Heart left ventricle (tissue), 16 donors: Measurements from ENCODE around the gene VDAC1. TPM values are rescaled to one million over a fixed set of nuclear protein-coding genes. Genes with fewer than 3 reads are reported as not detected.

ENCODE experiments used
- ATAC-seq, 4 donors: fragments of 200-7000 bp; cut with Tn5 transposase; one replicate each; pipeline ENCODE4 v1.9.1; 2020 to 2022; ENCODE audit warnings: moderate library complexity in 4 of 4, mild to moderate bottlenecking in 3 of 4, moderate number of reproducible peaks in 1 of 4
- DNase-seq, 5 donors: peaks; one replicate each; pipeline ENCODE4 v3.0.0-alpha.2; 2020
- H3K27ac ChIP-seq, 12 donors: fragments of 200-600 bp; sonication (generic) in 4 of 12; one replicate each; pipeline versions ENCODE4 v1.5.0 to v1.8.0; 2016 to 2022; ENCODE audit warnings: mild to moderate bottlenecking in 2 of 12
- H3K27me3 ChIP-seq, 9 donors: fragments of 200-600 bp; sonication (generic) in 2 of 9; one replicate each; pipeline versions ENCODE4 v1.5.1 to v1.8.0; 2016 to 2022; ENCODE audit warnings: mild to moderate bottlenecking in 3 of 9
- H3K36me3 ChIP-seq, 9 donors: fragments of 200-600 bp; sonication (generic) in 2 of 9; one replicate each; pipeline versions ENCODE4 v1.5.0 to v1.8.0; 2018 to 2022; ENCODE audit warnings: mild to moderate bottlenecking in 2 of 9
- H3K4me1 ChIP-seq, 12 donors: fragments of 200-600 bp; sonication (generic) in 4 of 12; one replicate each; pipeline versions ENCODE4 v1.5.0 to v1.8.0; 2016 to 2022; ENCODE audit warnings: mild to moderate bottlenecking in 3 of 12
- H3K4me3 ChIP-seq, 12 donors: fragments of 200-600 bp; sonication (generic) in 4 of 12; one replicate each; pipeline versions ENCODE4 v1.5.0 to v1.8.0; 2017 to 2022; ENCODE audit warnings: mild to moderate bottlenecking in 9 of 12, moderate library complexity in 4 of 12
- H3K9me3 ChIP-seq, 12 donors: fragments of 200-600 bp; sonication (generic) in 4 of 12; one replicate each; pipeline versions ENCODE4 v1.5.0 to v1.8.0; 2016 to 2022; ENCODE audit warnings: mild to moderate bottlenecking in 1 of 12
- POLR2A ChIP-seq, 2 donors: fragments of 450-650 bp; IDR thresholded peaks; one replicate each; pipeline ENCODE4 v1.6.1; 2017; ENCODE audit warnings: antibody characterized with exemption in 2 of 2, mild to moderate bottlenecking in 2 of 2, moderate library complexity in 2 of 2
- WGBS, 4 donors: extraction: QIAGEN DNeasy Blood & Tissue Kit in 2 of 4; methylation state at CpG; one replicate each; pipeline versions ENCODE4 v1.1.5 to v1.1.7; 2013 to 2018; 5-methylcytosine and 5-hydroxymethylcytosine counted together
- intact Hi-C, 10 donors: fragments of 100-400 bp; cut with DNase I; formaldehyde crosslinking; loops; one replicate each; pipeline versions ENCODE4 v1.11.1 to v1.14.2; 2022
- polyA plus RNA-seq, 2 donors: library from polyadenylated mRNA; stranded (reverse); fragments of 200-250 nt; gene quantifications; one replicate each; pipeline ENCODE4 v1.2.3, GENCODE V29; 2013
- total RNA-seq, 9 donors: library from RNA; depleted of rRNA in 2 of 9; stranded (reverse); fragments of >200 nt in 2 of 9; fragmentation: NEBNext Ultra II Directional in 3 of 9; extraction: Animal tissue kit (Norgen Biotek cat#: 25700) in 3 of 9; gene quantifications; one replicate each; pipeline versions ENCODE4 v1.1.0 to v1.2.4, GENCODE V29; 2016 to 2023
- TF ChIP-seq, protein P1 (sequence below), 12 donors: fragments of 200-600 bp; sonication (generic) in 4 of 12; IDR thresholded peaks; one replicate each; pipeline versions ENCODE4 v1.5.0 to v1.8.0; 2018 to 2022; ENCODE audit warnings: antibody characterized with exemption in 12 of 12, mild to moderate bottlenecking in 5 of 12
- donor health status: ischemic (EF 13 %, LVEDD 7.1; RV severe dilation, severe dysfunction).
- donor health status: healthy with polysubstance abuse.
- donor health status: DM: no; HTN: yes; CAD: no.
- donor health status: DM: no; HTN: no; CAD: no.
- donor health status: ischemic (EF 25% LVEDD 6.9; RV normal size, moderate dysfunction).
- donor health status: ischemic (EF 25% LVEDD 5.7; RV mildly dilated, moderate dysfunction).
- donor health status: healthy.
- donor health status: DM: yes; HTN: yes; CAD: no.
- donor health status: ischemic (EF 35%, LVEDD 5.7; RV mildly dilated, moderate dysfunction).
- donor health status: nonischemic (EF 11% LVEDD 7.7; RV severe dilation, severe dysfunction).
- donor health status: DM: yes; HTN: yes; CAD: no.
- donor health status: PGD.
- donor health status: ischemic (EF 29% LVEDD 5.4; RV normal size, mild dysfunction).
- donor health status: nonischemic (EF 23%, LVEDD 6.1; RV moderate dilation, normal function).

VDAC1 gene
- total and polyA plus RNA-seq, 11 donors = 379 to 596 (median 442) TPM

- WGBS, 4 donors = 72 to 90% (median 80%) methylated on average over 6 to 7 of the region's 7 CpGs
- no peaks in the 10 kb centered on the region for H3K36me3 ChIP-seq
- no peaks in the 10 kb centered on the region for H3K9me3 ChIP-seq
- no peak overlapping the region for H3K27ac ChIP-seq
- H3K4me1 ChIP-seq = peaks cover 0 to 8% (median 0%) of the 10 kb centered on the region in 12 donors
- ATAC-seq (no peak), DNase-seq (peak in 1 of 5 donors; percentile 7)
- no peaks in the 10 kb centered on the region for H3K27me3 ChIP-seq
- intact Hi-C loops = loop anchor here in 6 of 10 donors (2.0 to 10.0 kb wide), 7 partner anchors 69 to 833 kb away; no protein-coding TSS in a partner anchor
- TF ChIP-seq POLR2A (IDR thresholded peaks at IDR 0.05) = no peak
- TF ChIP-seq, protein P1, sequence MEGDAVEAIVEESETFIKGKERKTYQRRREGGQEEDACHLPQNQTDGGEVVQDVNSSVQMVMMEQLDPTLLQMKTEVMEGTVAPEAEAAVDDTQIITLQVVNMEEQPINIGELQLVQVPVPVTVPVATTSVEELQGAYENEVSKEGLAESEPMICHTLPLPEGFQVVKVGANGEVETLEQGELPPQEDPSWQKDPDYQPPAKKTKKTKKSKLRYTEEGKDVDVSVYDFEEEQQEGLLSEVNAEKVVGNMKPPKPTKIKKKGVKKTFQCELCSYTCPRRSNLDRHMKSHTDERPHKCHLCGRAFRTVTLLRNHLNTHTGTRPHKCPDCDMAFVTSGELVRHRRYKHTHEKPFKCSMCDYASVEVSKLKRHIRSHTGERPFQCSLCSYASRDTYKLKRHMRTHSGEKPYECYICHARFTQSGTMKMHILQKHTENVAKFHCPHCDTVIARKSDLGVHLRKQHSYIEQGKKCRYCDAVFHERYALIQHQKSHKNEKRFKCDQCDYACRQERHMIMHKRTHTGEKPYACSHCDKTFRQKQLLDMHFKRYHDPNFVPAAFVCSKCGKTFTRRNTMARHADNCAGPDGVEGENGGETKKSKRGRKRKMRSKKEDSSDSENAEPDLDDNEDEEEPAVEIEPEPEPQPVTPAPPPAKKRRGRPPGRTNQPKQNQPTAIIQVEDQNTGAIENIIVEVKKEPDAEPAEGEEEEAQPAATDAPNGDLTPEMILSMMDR (IDR thresholded peaks at IDR 0.05) = no peak
- no peak overlapping the region for H3K4me3 ChIP-seq
These were observed 61.3 kb downstream of the VDAC1 start for GRCh38 chr5:133943475-133943817.

DNA sequence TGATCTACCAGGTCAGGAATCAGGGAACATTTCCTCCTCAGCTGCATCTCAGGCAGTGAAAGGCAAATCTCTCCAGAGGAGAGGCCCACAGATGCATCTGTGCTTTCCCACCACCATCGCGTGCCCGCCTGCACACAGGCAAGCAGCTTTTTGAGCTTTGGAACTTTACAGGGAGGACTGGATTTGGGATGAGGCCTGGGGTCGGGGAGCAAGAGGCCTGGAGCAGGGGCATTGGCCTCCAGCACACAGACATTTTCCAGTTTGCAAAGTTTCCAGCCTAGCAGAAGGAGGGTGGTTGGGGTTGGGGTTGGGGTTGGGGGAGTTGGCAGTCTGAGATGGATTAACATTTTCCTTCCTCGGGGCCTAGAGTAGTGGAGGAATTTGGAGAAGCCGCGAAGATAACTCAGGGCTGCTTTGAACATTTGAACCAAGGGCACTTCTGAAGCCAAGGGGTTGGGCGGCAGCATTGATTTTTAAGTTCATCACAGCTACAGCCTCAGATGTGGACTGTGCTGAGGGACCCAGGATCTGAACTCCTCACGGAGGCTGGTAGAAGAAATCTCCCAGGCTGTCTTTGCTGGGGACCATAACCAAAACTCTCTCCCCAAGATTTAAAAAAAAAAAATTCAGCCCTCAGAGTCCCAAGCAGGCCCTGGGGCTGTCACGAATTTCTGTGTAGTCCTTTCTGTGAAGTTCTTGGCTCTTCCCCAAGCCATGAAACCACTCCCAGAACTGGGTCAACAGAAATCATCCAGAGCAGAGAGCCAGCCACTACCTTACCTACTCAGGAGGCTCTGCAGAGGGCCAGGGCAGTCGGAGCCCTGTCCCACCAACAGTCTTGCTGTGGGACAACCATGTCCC lies 61.9 kb downstream of the VDAC1 start:
- peak in 2 of 4 donors; percentile 32 to 36 for ATAC-seq
- intact Hi-C loops = loop anchor here in 6 of 10 donors (2.0 to 10.0 kb wide), 7 partner anchors 68 to 832 kb away; no protein-coding TSS in a partner anchor
- TF ChIP-seq, protein P1 (IDR thresholded peaks at IDR 0.05) = no peak
- TF ChIP-seq POLR2A (IDR thresholded peaks at IDR 0.05) = no peak

DNA sequence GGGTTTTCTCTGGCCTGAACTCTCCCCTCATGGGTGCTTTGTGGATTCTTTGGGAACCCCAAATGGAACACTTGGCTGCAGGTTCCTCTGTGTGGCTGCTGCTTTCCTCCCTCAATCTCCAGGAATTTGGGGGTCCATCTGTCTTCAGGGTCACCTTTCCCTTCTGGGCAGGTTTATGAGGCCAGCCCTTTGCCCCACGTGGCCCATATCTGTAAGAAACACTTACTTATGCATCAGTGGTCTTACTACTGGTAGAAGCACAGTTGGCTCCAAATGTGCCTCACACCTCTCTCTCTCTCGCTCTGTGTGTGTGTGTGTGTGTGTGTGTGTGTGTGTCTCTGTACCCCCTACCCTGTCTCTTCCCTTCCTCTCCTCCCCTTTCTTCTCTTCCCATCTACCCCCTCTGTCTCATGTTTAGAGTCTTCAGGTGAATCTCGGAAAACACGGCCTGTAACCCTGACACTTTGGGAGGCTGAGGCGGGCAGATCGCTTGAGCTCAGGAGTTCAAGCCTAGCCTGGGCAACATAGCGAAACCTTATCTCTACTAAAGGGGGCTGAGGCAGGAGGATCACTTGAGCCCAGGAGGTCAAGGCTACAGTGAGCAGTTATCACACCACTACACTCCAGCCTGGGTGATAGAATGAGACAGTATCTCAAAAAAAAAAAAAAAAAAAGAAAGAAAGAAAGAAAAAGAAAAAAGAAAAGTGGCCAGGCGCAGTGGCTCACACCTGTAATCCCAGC lies 63.1 kb downstream of the VDAC1 start:
- Histone ChIP-seq H3K9me3 (no peaks in the 10 kb centered on the region), H3K4me3 (no peak overlapping the region), H3K36me3 (no peaks in the 10 kb centered on the region), H3K27me3 (no peaks in the 10 kb centered on the region), H3K4me1 (peaks cover 0 to 7% (median 0%) of the 10 kb centered on the region in 12 donors), H3K27ac (no peak overlapping the region)
- no peak for ATAC-seq
- DNase-seq = peak in 1 of 5 donors; percentile 4
- intact Hi-C loops = loop anchor here in 6 of 10 donors (2.0 to 10.0 kb wide), 7 partner anchors 67 to 831 kb away; no protein-coding TSS in a partner anchor
- WGBS, 4 donors = 91 to 94% (median 92%) methylated on average over 8 of the region's 8 CpGs
- TF ChIP-seq POLR2A (IDR thresholded peaks at IDR 0.05) = no peak
- TF ChIP-seq, protein P1 (IDR thresholded peaks at IDR 0.05) = no peak

More for the DNA sequence above, 61.9 kb downstream of the VDAC1 start:
- no peaks in the 10 kb centered on the region for H3K36me3 ChIP-seq
- no peaks in the 10 kb centered on the region for H3K9me3 ChIP-seq
- H3K27ac ChIP-seq = no peak overlapping the region
- H3K27me3 ChIP-seq = no peaks in the 10 kb centered on the region
- H3K4me3 ChIP-seq = no peak overlapping the region
- 77 to 80% (median 80%) methylated on average over 11 of the region's 11 CpGs for WGBS, 4 donors
- H3K4me1 ChIP-seq = peaks cover 0 to 8% (median 0%) of the 10 kb centered on the region in 12 donors
- DNase-seq = peak in 1 of 5 donors; percentile 10

DNA sequence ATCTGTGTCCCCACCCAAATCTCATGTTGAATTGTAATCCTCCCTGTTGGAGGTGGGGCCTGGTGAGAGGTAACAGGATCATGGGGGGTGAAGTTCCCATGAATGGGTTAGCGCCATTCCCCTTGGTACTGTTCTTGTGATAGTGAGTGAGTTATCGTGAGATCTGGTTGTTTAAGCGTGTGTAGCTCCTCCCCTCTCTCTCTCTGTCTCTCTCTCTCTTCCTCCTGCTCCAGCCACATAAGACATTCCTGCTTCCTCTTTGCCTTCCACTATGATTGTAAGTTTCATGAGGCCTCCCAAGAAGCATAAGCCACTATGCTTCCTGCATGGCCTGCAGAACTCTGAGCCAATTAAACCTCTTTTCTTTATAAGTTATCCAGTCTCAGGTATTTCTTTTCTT lies 65.1 kb downstream of the VDAC1 start:
- Histone ChIP-seq H3K36me3 (no peaks in the 10 kb centered on the region), H3K27me3 (no peaks in the 10 kb centered on the region), H3K4me1 (peaks cover 0 to 13% (median 0%) of the 10 kb centered on the region in 12 donors), H3K9me3 (no peaks in the 10 kb centered on the region), H3K4me3 (no peak overlapping the region), H3K27ac (no peak overlapping the region)
- intact Hi-C loops = loop anchor here in 7 of 10 donors (5.0 to 10.0 kb wide), 6 partner anchors 65 to 825 kb away; no protein-coding TSS in a partner anchor
- DNase-seq = no peak
- TF ChIP-seq, protein P1 (IDR thresholded peaks at IDR 0.05) = no peak
- no peak for TF ChIP-seq POLR2A (IDR thresholded peaks at IDR 0.05)
- 85 to 98% (median 91%) methylated on average over 3 of the region's 3 CpGs for WGBS, 4 donors
- no peak for ATAC-seq
